PC-9 (cell line): Measurements from ENCODE around the gene SPATA20. TPM values are rescaled to one million over a fixed set of nuclear protein-coding genes. Genes with fewer than 3 reads are reported as not detected.

ENCODE experiments used
- BruUV-seq: library from RNA; stranded (reverse); fragments of 400-500 nt; replicated peaks from 2 replicates; lab custom pipeline; 2021; lab: Mats Ljungman, UMichigan
- CTCF ChIA-PET: fragments of 300-600 bp; sonication (Branson Sonifier 250); formaldehyde crosslinking; loops from one replicate; lab custom pipeline; 2022; ENCODE audit warnings: antibody characterized with exemption; lab: Charles Lee
- POLR2A ChIA-PET: fragments of 300-600 bp; sonication (Branson Sonifier 250); formaldehyde crosslinking; loops from one replicate; lab custom pipeline; 2022; ENCODE audit warnings: antibody characterized with exemption; ENCODE audit not compliant: unreplicated experiment; lab: Charles Lee
- DNase-seq, 2 experiments: peaks; one replicate each; pipeline versions ENCODE4 v3.0.0 to v3.0.0-alpha.2; 2015 to 2022; ENCODE audit warnings: mixed read lengths in 1 of 2
- H2AFZ ChIP-seq: fragments of 200-600 bp; sonication (generic); 2 replicates; pipeline ENCODE4 v1.8.1; 2017; ENCODE audit warnings: antibody characterized with exemption
- H3F3A ChIP-seq: fragments of 200-600 bp; sonication (generic); 2 replicates; pipeline ENCODE4 v1.8.1; 2017; ENCODE audit warnings: antibody characterized with exemption, mild to moderate bottlenecking, low read depth; ENCODE audit not compliant: insufficient read depth
- H3K27ac ChIP-seq: fragments of 200-600 bp; sonication (generic); 2 replicates; pipeline ENCODE4 v1.6.1; 2016; ENCODE audit warnings: mixed run types
- H3K27me3 ChIP-seq: fragments of 200-600 bp; sonication (generic); 2 replicates; pipeline ENCODE4 v1.6.1; 2016; ENCODE audit warnings: low read depth, mixed run types; ENCODE audit not compliant: insufficient read depth
- H3K36me3 ChIP-seq: fragments of 200-600 bp; sonication (generic); 2 replicates; pipeline ENCODE4 v1.6.1; 2016; ENCODE audit warnings: low read depth, mixed run types
- H3K4me1 ChIP-seq: fragments of 200-600 bp; sonication (generic); replicated peaks from 2 replicates; pipeline ENCODE4 v1.6.1; 2016; ENCODE audit warnings: mixed run types; ENCODE audit not compliant: insufficient read depth
- H3K4me2 ChIP-seq: fragments of 200-600 bp; sonication (generic); 2 replicates; pipeline ENCODE4 v1.6.1; 2017; ENCODE audit warnings: mixed run types
- H3K4me3 ChIP-seq: fragments of 200-600 bp; sonication (generic); 2 replicates; pipeline ENCODE4 v1.6.1; 2016; ENCODE audit warnings: mixed run types
- H3K79me2 ChIP-seq: fragments of 200-600 bp; sonication (generic); 2 replicates; pipeline ENCODE4 v1.6.1; 2017; ENCODE audit warnings: low read depth, mixed run types
- H3K9me2 ChIP-seq: fragments of 200-600 bp; sonication (generic); 2 replicates; pipeline ENCODE4 v1.8.1; 2017; ENCODE audit warnings: mild to moderate bottlenecking; ENCODE audit not compliant: insufficient read depth
- H3K9me3 ChIP-seq: fragments of 200-600 bp; sonication (generic); 2 replicates; pipeline ENCODE4 v1.8.1; 2016; ENCODE audit warnings: low read depth; ENCODE audit not compliant: insufficient read depth
- H4K20me1 ChIP-seq: fragments of 200-600 bp; sonication (generic); 2 replicates; pipeline ENCODE4 v1.8.1; 2017; ENCODE audit not compliant: insufficient read depth
- CTCF ChIP-seq: fragments of 200-600 bp; sonication (generic); conservative IDR thresholded peaks from 2 replicates; pipeline ENCODE4 v1.6.1; 2017; ENCODE audit warnings: mixed run types, antibody characterized with exemption, mild to moderate bottlenecking, moderate library complexity
- EZH2 ChIP-seq: fragments of 200-600 bp; sonication (generic); IDR thresholded peaks from 2 replicates; pipeline ENCODE4 v1.8.0; 2017; ENCODE audit warnings: antibody characterized with exemption, low read depth
- intact Hi-C: fragments of 100-400 bp; cut with micrococcal nuclease; formaldehyde crosslinking; loops from one replicate; pipeline ENCODE4 v1.10.0; 2022; ENCODE audit not compliant: unreplicated experiment
- total RNA-seq: library from RNA; stranded (reverse); gene quantifications from 2 replicates; pipeline ENCODE4 v1.2.3, GENCODE V29; 2021

Gene SPATA20
- total RNA-seq, 1 experiment from 2014 or later = 41.5 TPM

- no TSS peak for BruUV-seq
- DNase-seq = peak in 1 of 2 experiments; percentile 76
- Histone ChIP-seq H3K4me2 (peak within 1 kb of the TSS; percentile 66), H3K36me3 (no peaks in the 10 kb centered on the region), H3K9me2 (no peaks in the 10 kb centered on the region), H3K9me3 (no peaks in the 10 kb centered on the region), H3K79me2 (no peaks in the 10 kb centered on the region), H3K27me3 (no peaks in the 10 kb centered on the region), H3K4me1 (peaks cover 42% of the 10 kb centered on the region), H4K20me1 (no peaks in the 10 kb centered on the region), H3K4me3 (peak within 1 kb of the TSS; percentile 44; the same call in 1 of the 2 replicates), H3F3A (peaks cover 39% of the 10 kb centered on the region), H3K27ac (no peak within 1 kb of the TSS), H2AFZ (peak within 1 kb of the TSS; percentile 66)
- TF ChIP-seq EZH2 = no peak
- no peak for TF ChIP-seq CTCF
- POLR2A ChIA-PET = interaction anchor here (0.7 kb wide), 1 partner anchor 154 kb away, joined by 26 read pairs; no protein-coding TSS in a partner anchor
- CTCF ChIA-PET = interaction anchor here (0.5 kb wide), 1 partner anchor 30 kb away, joined by 7 read pairs; no protein-coding TSS in a partner anchor
- intact Hi-C loops = no loop called here
Observed at GRCh38 chr17:50507871-50508572, 39.0 kb upstream of the SPATA20 start, which contains the start of gene MYCBPAP. TSS of gene MYCBPAP (plus strand) at chr17:50508439. CDS start at chr17:50508675, 236 bp downstream.

- ChIA-PET POLR2A (no interaction called here), CTCF (no interaction called here)
- Histone ChIP-seq H3K79me2 (no peaks in the 10 kb centered on the region), H3F3A (peaks cover 33% of the 10 kb centered on the region), H3K4me1 (peaks cover 34% of the 10 kb centered on the region), H3K36me3 (no peaks in the 10 kb centered on the region), H2AFZ (peak overlapping the region; percentile 66), H3K9me3 (no peaks in the 10 kb centered on the region), H3K27ac (no peak overlapping the region), H3K4me2 (peak overlapping the region; percentile 66), H3K4me3 (peak overlapping the region; percentile 44; the same call in 1 of the 2 replicates), H3K27me3 (no peaks in the 10 kb centered on the region), H3K9me2 (no peaks in the 10 kb centered on the region), H4K20me1 (no peaks in the 10 kb centered on the region)
- BruUV-seq = no TSS peak
- intact Hi-C loops = no loop called here
- TF ChIP-seq CTCF (no peak), EZH2 (no peak)
- DNase-seq = no peak
Observed at GRCh38 chr17:50508573-50509460, 38.2 kb upstream of the SPATA20 start.

- Histone ChIP-seq H4K20me1 (no peaks in the 10 kb centered on the region), H3K27ac (peak overlapping the region; percentile 55), H2AFZ (no peak overlapping the region), H3F3A (peaks cover 26% of the 10 kb centered on the region), H3K4me1 (peaks cover 27% of the 10 kb centered on the region), H3K4me3 (peak overlapping the region; percentile 18; the same call in 1 of the 2 replicates), H3K4me2 (peak overlapping the region; percentile 68), H3K9me3 (no peaks in the 10 kb centered on the region), H3K36me3 (no peaks in the 10 kb centered on the region), H3K27me3 (no peaks in the 10 kb centered on the region), H3K9me2 (no peaks in the 10 kb centered on the region), H3K79me2 (no peaks in the 10 kb centered on the region)
- peak; percentile 42 to 86 for DNase-seq
- ChIA-PET CTCF (no interaction called here), POLR2A (interaction anchor here (0.7 kb wide), 1 partner anchor 447 kb away, joined by 11 read pairs; no protein-coding TSS in a partner anchor)
- TF ChIP-seq EZH2 (no peak), CTCF (no peak)
- intact Hi-C loops = loop anchor here (2.0 kb wide), 1 partner anchor 22 kb away; the partner anchor contains the start of gene EPN3
- BruUV-seq = no TSS peak
Observed at GRCh38 chr17:50511058-50511457, 35.9 kb upstream of the SPATA20 start.
